K562 (cell line): ENCODE data around the gene CABLES1. TPM values are rescaled to one million over a fixed set of nuclear protein-coding genes. Genes with fewer than 3 reads are reported as not detected.
A peak's percentile ranks its signal among the peaks of the same experiment; 100 is the strongest.

Experiments
- HMG20A ChIP-seq: fragments of 450-650 bp; formaldehyde crosslinking; conservative IDR thresholded peaks from 2 replicates; pipeline ENCODE4 v1.4.0; 2020; ENCODE audit warnings: mild to moderate bottlenecking, mixed read lengths
- RCOR1 ChIP-seq, 2 experiments: IDR thresholded peaks; 2 replicates each; pipeline ENCODE4 v1.6.1; 2012; ENCODE audit warnings: low read depth in 2 of 2, low read length in 2 of 2, borderline replicate concordance in 1 of 2, improper control_type of control experiment in 1 of 2
- TEAD4 ChIP-seq, 2 experiments: sonication (generic) in 1 of 2; formaldehyde crosslinking in 1 of 2; IDR thresholded peaks; 2 replicates each; pipeline versions ENCODE4 v1.6.1 to v1.8.0; 2012 to 2022; ENCODE audit warnings: borderline replicate concordance in 1 of 2, inconsistent platforms in 1 of 2, low read length in 1 of 2, mild to moderate bottlenecking in 1 of 2, missing genetic modification reagents in 1 of 2
- ZNF263 ChIP-seq: sonication (generic); formaldehyde crosslinking; IDR thresholded peaks from 2 replicates; pipeline ENCODE4 v1.8.0; 2022; ENCODE audit warnings: mild to moderate bottlenecking, missing genetic modification reagents, borderline replicate concordance
- polyA plus RNA-seq, 8 experiments: library from polyadenylated mRNA; depleted of rRNA in 4 of 8; stranded (reverse) in 5 of 8; unstranded in 3 of 8; fragments of >200 nt; fragmentation: Nextera tagmentation in 2 of 8; fragmentation: Illumina TruSeq in 1 of 8; extraction: Ambion mirVana in 2 of 8; extraction: Trizol in 1 of 8; gene quantifications; 2 replicates each; pipeline versions ENCODE4 v1.2.1 to v1.2.3, GENCODE V29; 2011 to 2014; ENCODE audit warnings: inconsistent platforms in 1 of 8, missing spikeins in 1 of 8
- total RNA-seq, 7 experiments: library from RNA; depleted of rRNA in 6 of 7; stranded (reverse); fragments of >200 nt in 6 of 7; fragmentation: Illumina TruSeq in 2 of 7; extraction: Trizol in 2 of 7; gene quantifications; 2 replicates each; pipeline versions ENCODE4 v1.2.1 to v1.2.3, GENCODE V29; 2011 to 2021; ENCODE audit warnings: low replicate concordance in 1 of 7
- TF ChIP-seq, protein P1 (sequence below): fragments of 450-650 bp; IDR thresholded peaks from 2 replicates; pipeline ENCODE4 v1.6.1; 2016; ENCODE audit warnings: mild to moderate bottlenecking, moderate library complexity
- TF ChIP-seq, protein P2 (sequence below): sonication (generic); formaldehyde crosslinking; IDR thresholded peaks from 2 replicates; pipeline ENCODE4 v1.9.0; 2022; ENCODE audit warnings: mild to moderate bottlenecking, missing genetic modification reagents

CABLES1 gene
- total and polyA plus RNA-seq, 9 of the 15 experiments (the other 6 are each of a cell fraction or from before 2014, with no cell fraction given) = 0.04 to 0.10 (median 0.06) TPM; not detected in 3

DNA sequence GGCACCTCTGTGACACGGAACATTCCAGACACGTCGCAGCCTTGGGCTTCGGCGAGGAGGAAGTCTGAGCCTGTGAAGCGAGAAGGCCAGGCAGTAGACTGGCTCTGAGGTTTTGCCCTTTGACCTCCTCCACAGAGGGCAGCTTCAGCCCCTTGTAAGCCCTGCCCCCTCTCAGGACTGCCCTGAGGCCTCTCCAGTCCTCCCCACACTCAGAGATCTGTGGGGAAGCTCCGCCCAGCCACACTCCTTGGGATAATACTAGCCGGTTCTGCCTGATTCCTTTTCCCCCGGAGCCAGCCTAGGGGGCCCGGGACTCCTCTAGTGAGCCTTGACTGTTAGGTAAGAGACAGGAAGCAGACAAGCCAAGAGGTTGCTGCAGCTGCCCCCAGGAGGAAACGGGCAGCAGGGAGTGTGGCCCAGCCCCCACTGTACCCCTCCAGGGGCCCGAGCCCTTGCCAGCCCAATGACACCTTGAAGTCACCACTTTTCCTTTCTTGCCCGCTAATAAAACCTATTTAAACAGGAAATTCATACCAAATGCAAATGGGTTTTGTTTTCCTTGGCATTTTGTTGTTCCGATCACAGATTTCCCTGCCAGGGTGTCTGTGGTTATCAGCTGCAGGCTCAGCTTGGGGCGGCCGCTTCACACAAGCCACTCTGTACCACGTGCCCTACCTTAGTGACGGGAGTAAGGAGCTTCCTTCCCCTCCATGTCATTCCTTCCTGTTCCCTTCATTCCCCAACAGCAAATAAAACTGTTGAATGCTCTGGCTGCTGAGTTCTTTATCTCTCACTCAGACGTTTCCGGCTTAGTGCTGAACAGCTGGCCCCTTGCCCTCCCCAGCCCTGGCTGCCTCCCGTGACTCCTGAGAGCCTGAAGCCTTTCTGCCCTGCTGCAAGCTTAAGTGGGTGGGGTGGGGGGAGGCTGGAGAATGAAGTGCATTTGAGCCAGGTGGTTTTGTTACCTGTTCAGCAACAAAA lies 124.7 kb downstream of the CABLES1 start (continued):
- TF ChIP-seq, protein P1, sequence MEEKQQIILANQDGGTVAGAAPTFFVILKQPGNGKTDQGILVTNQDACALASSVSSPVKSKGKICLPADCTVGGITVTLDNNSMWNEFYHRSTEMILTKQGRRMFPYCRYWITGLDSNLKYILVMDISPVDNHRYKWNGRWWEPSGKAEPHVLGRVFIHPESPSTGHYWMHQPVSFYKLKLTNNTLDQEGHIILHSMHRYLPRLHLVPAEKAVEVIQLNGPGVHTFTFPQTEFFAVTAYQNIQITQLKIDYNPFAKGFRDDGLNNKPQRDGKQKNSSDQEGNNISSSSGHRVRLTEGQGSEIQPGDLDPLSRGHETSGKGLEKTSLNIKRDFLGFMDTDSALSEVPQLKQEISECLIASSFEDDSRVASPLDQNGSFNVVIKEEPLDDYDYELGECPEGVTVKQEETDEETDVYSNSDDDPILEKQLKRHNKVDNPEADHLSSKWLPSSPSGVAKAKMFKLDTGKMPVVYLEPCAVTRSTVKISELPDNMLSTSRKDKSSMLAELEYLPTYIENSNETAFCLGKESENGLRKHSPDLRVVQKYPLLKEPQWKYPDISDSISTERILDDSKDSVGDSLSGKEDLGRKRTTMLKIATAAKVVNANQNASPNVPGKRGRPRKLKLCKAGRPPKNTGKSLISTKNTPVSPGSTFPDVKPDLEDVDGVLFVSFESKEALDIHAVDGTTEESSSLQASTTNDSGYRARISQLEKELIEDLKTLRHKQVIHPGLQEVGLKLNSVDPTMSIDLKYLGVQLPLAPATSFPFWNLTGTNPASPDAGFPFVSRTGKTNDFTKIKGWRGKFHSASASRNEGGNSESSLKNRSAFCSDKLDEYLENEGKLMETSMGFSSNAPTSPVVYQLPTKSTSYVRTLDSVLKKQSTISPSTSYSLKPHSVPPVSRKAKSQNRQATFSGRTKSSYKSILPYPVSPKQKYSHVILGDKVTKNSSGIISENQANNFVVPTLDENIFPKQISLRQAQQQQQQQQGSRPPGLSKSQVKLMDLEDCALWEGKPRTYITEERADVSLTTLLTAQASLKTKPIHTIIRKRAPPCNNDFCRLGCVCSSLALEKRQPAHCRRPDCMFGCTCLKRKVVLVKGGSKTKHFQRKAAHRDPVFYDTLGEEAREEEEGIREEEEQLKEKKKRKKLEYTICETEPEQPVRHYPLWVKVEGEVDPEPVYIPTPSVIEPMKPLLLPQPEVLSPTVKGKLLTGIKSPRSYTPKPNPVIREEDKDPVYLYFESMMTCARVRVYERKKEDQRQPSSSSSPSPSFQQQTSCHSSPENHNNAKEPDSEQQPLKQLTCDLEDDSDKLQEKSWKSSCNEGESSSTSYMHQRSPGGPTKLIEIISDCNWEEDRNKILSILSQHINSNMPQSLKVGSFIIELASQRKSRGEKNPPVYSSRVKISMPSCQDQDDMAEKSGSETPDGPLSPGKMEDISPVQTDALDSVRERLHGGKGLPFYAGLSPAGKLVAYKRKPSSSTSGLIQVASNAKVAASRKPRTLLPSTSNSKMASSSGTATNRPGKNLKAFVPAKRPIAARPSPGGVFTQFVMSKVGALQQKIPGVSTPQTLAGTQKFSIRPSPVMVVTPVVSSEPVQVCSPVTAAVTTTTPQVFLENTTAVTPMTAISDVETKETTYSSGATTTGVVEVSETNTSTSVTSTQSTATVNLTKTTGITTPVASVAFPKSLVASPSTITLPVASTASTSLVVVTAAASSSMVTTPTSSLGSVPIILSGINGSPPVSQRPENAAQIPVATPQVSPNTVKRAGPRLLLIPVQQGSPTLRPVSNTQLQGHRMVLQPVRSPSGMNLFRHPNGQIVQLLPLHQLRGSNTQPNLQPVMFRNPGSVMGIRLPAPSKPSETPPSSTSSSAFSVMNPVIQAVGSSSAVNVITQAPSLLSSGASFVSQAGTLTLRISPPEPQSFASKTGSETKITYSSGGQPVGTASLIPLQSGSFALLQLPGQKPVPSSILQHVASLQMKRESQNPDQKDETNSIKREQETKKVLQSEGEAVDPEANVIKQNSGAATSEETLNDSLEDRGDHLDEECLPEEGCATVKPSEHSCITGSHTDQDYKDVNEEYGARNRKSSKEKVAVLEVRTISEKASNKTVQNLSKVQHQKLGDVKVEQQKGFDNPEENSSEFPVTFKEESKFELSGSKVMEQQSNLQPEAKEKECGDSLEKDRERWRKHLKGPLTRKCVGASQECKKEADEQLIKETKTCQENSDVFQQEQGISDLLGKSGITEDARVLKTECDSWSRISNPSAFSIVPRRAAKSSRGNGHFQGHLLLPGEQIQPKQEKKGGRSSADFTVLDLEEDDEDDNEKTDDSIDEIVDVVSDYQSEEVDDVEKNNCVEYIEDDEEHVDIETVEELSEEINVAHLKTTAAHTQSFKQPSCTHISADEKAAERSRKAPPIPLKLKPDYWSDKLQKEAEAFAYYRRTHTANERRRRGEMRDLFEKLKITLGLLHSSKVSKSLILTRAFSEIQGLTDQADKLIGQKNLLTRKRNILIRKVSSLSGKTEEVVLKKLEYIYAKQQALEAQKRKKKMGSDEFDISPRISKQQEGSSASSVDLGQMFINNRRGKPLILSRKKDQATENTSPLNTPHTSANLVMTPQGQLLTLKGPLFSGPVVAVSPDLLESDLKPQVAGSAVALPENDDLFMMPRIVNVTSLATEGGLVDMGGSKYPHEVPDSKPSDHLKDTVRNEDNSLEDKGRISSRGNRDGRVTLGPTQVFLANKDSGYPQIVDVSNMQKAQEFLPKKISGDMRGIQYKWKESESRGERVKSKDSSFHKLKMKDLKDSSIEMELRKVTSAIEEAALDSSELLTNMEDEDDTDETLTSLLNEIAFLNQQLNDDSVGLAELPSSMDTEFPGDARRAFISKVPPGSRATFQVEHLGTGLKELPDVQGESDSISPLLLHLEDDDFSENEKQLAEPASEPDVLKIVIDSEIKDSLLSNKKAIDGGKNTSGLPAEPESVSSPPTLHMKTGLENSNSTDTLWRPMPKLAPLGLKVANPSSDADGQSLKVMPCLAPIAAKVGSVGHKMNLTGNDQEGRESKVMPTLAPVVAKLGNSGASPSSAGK = peak; percentile 87
- TF ChIP-seq, protein P2, sequence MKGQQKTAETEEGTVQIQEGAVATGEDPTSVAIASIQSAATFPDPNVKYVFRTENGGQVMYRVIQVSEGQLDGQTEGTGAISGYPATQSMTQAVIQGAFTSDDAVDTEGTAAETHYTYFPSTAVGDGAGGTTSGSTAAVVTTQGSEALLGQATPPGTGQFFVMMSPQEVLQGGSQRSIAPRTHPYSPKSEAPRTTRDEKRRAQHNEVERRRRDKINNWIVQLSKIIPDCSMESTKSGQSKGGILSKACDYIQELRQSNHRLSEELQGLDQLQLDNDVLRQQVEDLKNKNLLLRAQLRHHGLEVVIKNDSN (CRISPR knock-in tag) = peak; percentile 74
- TF ChIP-seq HMG20A (CRISPR knock-in tag) = no peak
- peak; percentile 33; the same call in 1 of the 2 replicates for TF ChIP-seq TEAD4 (IDR thresholded peaks at IDR 0.05; ENCODE audit: low read length)
- TF ChIP-seq TEAD4 (CRISPR knock-in tag; IDR thresholded peaks at IDR 0.05; ENCODE audit: borderline replicate concordance) = no peak
- TF ChIP-seq ZNF263 (CRISPR knock-in tag) = peak; percentile 40
- peak in 1 of 2 experiments; percentile 59; a peak in 1 of 4 replicates for TF ChIP-seq RCOR1 (IDR thresholded peaks at IDR 0.05; ENCODE audit: borderline replicate concordance in 1 of 2, low read depth in 2 of 2, low read length in 2 of 2)
